Kidney epithelial cell (primary cell): ENCODE data around the gene GALNT11. TPM values are rescaled to one million over a fixed set of nuclear protein-coding genes. Genes with fewer than 3 reads are reported as not detected.

Experiments
- DNase-seq: peaks from one replicate; pipeline ENCODE4 v3.0.0-alpha.2; 2010; ENCODE audit warnings: low read depth
- H3K27me3 ChIP-seq: 2 replicates; pipeline ENCODE4 v1.6.0; 2011; ENCODE audit warnings: low read length; ENCODE audit not compliant: control insufficient read depth, insufficient read depth
- H3K36me3 ChIP-seq: 2 replicates; pipeline ENCODE4 v1.5.1; 2011; ENCODE audit warnings: low read length; ENCODE audit not compliant: control insufficient read depth, insufficient read depth
- H3K4me3 ChIP-seq: 2 replicates; pipeline ENCODE4 v1.5.1; 2011; ENCODE audit warnings: low read depth, mild to moderate bottlenecking, control low read depth, low read length
- CTCF ChIP-seq: IDR thresholded peaks from 2 replicates; pipeline ENCODE4 v1.5.1; 2011; ENCODE audit warnings: mild to moderate bottlenecking, moderate library complexity, low read length, control low read depth, inconsistent platforms; ENCODE audit not compliant: insufficient read depth, poor library complexity, severe bottlenecking
- total RNA-seq: library from RNA; depleted of rRNA; stranded (reverse); fragments of >200 nt; gene quantifications from 2 replicates; pipeline ENCODE4 v1.2.3, GENCODE V29; 2015

GALNT11 gene
- total RNA-seq, 1 donor from 2014 or later, result 36.0 TPM

GRCh38 chr7:152148706-152149105 lies 123.2 kb downstream of the GALNT11 start:
- H3K36me3 ChIP-seq, result no peaks in the 10 kb centered on the region
- no peaks in the 10 kb centered on the region for H3K27me3 ChIP-seq
- TF ChIP-seq CTCF, result no peak
- no peak for DNase-seq
- H3K4me3 ChIP-seq, result no peak overlapping the region

- no peak for DNase-seq
- Histone ChIP-seq H3K4me3 (no peak overlapping the region), H3K27me3 (no peaks in the 10 kb centered on the region), H3K36me3 (no peaks in the 10 kb centered on the region)
- TF ChIP-seq CTCF, result no peak
Observed at GRCh38 chr7:152149363-152149762, 123.9 kb downstream of the GALNT11 start.

- TF ChIP-seq CTCF, result no peak
- Histone ChIP-seq H3K4me3 (no peak overlapping the region), H3K36me3 (no peaks in the 10 kb centered on the region), H3K27me3 (no peaks in the 10 kb centered on the region)
- DNase-seq, result no peak
Observed at GRCh38 chr7:152152267-152152666, 126.8 kb downstream of the GALNT11 start.

- Histone ChIP-seq H3K4me3 (no peak overlapping the region), H3K36me3 (peaks cover 4% of the 10 kb centered on the region), H3K27me3 (no peaks in the 10 kb centered on the region)
- TF ChIP-seq CTCF, result no peak
- no peak for DNase-seq
Observed at GRCh38 chr7:152158801-152159587, 133.5 kb downstream of the GALNT11 start.

- Histone ChIP-seq H3K27me3 (no peaks in the 10 kb centered on the region), H3K4me3 (no peak overlapping the region), H3K36me3 (peaks cover 4% of the 10 kb centered on the region)
- no peak for DNase-seq
- TF ChIP-seq CTCF, result no peak
Observed at GRCh38 chr7:152161171-152161570, 135.7 kb downstream of the GALNT11 start.

GRCh38 chr7:152162287-152162686 lies 136.8 kb downstream of the GALNT11 start:
- no peak for TF ChIP-seq CTCF
- no peak overlapping the region for H3K4me3 ChIP-seq
- no peak for DNase-seq
- no peaks in the 10 kb centered on the region for H3K27me3 ChIP-seq
- peaks cover 4% of the 10 kb centered on the region for H3K36me3 ChIP-seq
